HG02973 (cell line): ENCODE measurements around the gene NTM.

Experiments
- ATAC-seq: cut with Tn5 transposase; IDR thresholded peaks from one replicate; pipeline ENCODE4 v1.9.1; 2021; ENCODE audit warnings: moderate library complexity; ENCODE audit not compliant: unreplicated experiment

Gene NTM

DNA sequence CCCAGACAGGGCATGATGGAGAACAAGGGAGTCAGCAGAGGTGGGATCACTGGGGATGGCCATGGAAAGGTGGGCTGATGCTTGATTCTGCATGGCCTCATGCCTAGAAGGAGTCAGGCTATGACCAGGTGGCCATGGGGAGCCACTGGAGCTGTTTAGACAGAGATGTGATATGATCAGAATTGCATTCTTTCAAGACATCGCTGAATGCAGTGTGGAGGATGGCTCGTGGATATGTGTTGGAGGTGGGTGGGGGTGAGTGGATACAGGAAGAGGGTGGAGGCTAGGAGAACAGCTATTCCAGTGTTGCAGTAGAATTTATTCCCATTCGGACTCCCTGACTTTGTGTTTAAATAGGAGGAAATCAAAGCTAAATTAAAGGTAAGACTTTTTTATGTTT lies 841.1 kb downstream of the NTM start:
- no peak for ATAC-seq

GRCh38 chr11:132217856-132218255 lies 847.4 kb downstream of the NTM start:
- ATAC-seq, result no peak

GRCh38 chr11:132220474-132220873 lies 850.1 kb downstream of the NTM start:
- no peak for ATAC-seq

GRCh38 chr11:132222345-132222744 lies 851.9 kb downstream of the NTM start:
- no peak for ATAC-seq

GRCh38 chr11:132226522-132226921 lies 856.1 kb downstream of the NTM start:
- no peak for ATAC-seq

- ATAC-seq, result no peak
Measured at GRCh38 chr11:132228746-132229325, 858.4 kb downstream of the NTM start.

GRCh38 chr11:132231656-132232347 lies 861.4 kb downstream of the NTM start:
- ATAC-seq, result no peak

DNA sequence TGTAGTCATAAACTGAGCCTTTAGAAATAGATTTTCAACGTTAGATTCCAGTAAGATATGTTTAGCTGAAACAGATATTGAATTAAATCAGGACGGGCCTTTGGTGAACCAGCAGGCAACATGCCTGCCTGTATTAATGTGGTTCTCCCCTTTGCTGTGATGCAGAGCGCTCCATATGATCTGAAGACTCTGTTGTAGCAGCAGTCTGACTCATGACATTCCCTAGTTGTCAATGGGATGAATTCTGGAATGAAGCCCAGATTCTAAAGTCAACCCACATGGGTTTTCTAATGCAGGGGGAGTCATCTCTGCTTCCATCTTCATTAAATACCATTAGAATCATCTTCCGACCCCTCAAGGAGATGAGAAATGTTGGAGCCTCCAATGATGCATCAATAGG lies 864.5 kb downstream of the NTM start:
- no peak for ATAC-seq

- no peak for ATAC-seq
Measured at GRCh38 chr11:132237781-132238180, 867.4 kb downstream of the NTM start.

DNA sequence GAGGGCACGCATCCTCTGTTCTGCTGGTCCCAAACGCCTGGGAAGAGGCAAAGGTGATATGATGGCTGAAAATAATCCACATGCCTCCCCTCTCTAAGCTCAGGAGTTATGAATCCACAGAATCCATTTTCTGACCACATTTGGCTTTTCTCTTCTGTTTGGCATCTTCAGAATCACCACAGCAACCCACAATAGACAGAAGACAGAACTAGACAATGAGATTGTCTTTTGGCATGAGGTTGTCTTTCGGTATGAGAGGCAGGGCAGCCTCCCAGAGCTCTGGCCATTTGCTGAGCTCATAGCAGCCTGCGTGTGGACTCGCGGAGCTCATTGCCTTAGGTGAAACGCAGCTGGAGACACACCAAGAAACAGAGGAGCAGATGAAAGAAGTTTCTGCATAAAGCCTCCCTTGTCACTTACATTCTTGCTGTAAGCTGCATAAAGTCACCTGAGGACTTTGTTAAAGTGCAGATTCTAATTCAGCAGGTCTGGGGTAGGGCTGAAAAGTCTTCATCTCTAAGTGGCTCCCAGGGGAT lies 868.0 kb downstream of the NTM start:
- ATAC-seq, result no peak

DNA sequence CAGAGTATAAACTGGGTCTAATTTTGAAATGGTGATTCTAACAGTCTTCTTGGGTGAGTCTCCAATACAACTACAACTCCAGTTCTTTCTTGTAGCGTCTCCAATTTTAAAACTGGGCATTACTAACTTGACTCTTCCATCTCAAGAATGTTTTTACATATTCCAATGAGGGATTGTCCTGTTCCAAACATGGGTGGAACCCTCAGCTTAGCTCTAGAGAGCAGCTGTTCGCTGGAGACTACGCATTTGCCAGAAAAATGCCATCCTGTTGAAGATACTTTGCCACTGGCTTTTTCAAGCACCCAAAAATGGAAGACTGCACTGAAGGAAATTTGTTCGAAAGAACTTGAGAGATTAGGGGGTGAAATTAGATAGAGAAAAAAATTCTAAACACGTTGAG lies 870.0 kb downstream of the NTM start:
- no peak for ATAC-seq

- ATAC-seq, result no peak
Measured at GRCh38 chr11:132242632-132243031, 872.2 kb downstream of the NTM start.

DNA sequence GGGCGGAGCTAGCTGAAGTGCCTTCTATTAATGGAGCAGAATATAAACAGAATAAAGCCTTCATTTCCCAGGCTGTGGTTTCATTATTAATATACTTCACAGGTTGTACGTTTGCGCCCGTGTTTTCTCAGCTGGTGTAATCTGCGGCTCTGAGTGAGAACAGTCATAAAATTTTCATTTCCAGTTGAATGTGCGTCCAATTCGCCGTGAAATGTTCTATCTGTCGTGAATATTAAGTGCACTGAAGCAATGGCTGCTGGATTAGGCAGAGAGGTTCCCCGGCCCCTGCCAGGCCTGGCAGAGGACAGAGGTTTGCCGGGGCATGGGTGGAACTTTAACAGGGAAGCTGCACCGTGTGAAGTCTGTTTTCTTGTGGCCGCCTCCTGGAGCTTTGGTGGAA lies 874.4 kb downstream of the NTM start:
- ATAC-seq, result no peak

DNA sequence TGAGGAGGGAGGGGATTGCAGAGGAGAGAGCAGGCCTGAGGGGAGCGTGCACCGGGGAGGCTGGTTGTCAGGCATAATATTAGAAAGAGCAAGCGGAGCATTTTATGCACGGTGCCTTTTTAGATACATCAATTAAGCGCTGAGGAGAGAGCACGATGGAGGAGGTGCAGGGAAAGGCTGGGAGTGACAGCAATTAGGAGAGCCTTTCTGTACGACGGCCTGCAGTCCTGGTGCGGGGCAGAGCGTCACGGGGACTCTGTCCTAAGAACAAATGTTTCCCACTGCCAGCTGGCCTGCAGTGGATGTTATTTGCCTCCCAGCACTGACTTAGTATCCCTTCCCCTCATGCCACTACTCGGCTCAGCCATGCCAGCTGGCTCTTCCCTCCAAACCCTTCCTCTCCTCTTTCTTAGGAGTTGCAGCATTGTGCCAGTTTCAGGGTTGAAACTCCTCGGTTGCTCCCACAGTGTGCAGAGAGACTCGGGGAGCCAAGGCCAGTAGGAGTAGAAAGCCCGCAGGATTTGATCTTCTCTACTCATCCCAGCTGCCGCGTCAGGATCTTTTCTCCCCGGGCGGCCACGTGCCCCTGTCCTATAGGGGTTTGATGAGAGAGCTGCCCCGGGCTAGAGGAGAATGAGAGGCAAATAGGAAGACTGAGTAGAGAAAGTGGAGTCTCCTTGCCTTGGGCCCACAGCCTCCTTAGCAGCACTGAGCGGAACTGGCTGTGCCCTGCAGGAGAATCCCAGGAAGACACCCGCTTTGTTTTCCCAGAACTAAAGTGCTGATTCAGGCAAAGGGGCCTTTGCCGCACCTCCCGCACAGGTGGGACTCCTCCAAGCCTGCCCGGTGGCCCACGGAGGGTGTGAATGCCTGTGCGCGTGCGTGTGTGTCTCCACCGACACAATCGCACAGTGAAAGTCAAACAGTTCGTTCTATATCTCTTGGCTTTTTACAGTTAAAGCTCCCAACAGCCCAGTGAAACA lies 875.3 kb downstream of the NTM start:
- no peak for ATAC-seq

- no peak for ATAC-seq
Measured at GRCh38 chr11:132248580-132248979, 878.2 kb downstream of the NTM start.

- ATAC-seq, result no peak
Measured at GRCh38 chr11:132249256-132249655, 878.8 kb downstream of the NTM start.

GRCh38 chr11:132251061-132251460 lies 880.6 kb downstream of the NTM start:
- ATAC-seq, result no peak

- no peak for ATAC-seq
Measured at GRCh38 chr11:132253469-132254264, 883.3 kb downstream of the NTM start.

- no peak for ATAC-seq
Measured at GRCh38 chr11:132254906-132255305, 884.5 kb downstream of the NTM start.

- no peak for ATAC-seq
Measured at GRCh38 chr11:132256528-132257279, 886.3 kb downstream of the NTM start.
